Activated CD4-positive, alpha-beta T cell treated with anti-CD3 and anti-CD28 coated beads, Interleukin-2, amount 50 U/mL, for 16 hours (primary cell): ENCODE results near the gene CACNA1A.
A peak's percentile ranks its signal among the peaks of the same experiment; 100 is the strongest.
"Not testable (repeated sequence)": the region's sequence is repeated elsewhere in the genome, so short reads cannot be mapped to it uniquely, and the experiment has no call there.

Source experiments
- DNase-seq: peaks from one replicate; pipeline ENCODE4 v3.0.0-alpha.2; 2020

The CACNA1A gene

DNA sequence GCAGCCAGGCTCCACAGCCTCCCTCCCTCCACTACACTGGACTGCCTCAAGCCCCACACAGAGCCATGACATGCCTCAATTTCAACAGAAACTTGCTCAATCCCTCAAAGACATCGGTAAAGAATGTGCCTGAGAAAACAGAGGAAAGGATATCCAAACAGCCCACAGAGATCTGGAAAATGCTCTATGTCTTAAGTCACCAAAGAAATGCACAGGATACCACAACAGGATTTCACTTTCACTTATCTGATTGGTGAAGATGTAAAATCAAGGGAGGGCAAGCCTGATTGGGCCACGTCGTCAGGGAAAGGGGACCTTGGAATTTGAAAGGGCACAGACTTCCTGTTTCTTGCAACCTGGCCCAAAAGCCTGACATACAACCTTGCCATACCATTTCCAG is 14.2 kb downstream of the CACNA1A start:
- no peak for DNase-seq

DNA sequence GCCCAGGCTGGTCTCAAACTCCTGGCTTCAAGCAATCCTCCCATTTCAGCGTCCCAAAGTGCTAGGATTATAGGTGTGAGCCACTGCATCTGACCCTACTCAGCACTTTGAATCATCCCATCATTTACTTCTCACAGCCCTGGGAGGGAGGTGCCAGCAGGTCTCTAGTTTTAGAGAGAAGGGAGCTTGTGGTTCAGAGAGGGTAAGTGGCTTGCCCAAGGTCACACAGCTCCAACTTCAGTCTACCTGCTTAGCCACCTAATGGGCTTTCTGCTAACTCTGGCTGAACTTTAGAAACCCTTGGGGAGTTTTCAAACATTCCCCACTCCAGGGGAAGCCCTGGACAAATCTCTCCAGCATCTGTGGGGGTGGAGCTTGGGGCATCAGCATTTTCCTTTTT is 18.3 kb downstream of the CACNA1A start:
- no peak for DNase-seq

DNA sequence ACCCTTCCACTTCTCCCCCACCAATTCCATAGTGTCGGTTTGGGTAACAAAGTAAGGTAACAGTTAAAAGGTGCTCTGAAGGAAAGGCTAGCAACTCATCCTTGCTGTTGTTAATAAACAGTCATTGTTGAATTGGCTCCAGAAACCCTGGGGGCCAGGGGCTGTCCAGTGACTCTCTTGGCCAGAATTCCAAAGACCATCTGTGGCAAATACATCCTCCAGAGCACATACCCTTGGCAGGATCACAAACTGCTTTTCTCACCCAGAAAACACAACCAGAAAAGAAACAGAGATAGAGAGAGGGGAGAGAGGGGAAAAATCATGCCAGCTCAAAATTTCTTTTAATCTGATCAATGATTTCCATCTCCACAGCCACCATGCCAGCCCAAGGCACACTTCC is 22.1 kb downstream of the CACNA1A start:
- DNase-seq, result no peak

DNA sequence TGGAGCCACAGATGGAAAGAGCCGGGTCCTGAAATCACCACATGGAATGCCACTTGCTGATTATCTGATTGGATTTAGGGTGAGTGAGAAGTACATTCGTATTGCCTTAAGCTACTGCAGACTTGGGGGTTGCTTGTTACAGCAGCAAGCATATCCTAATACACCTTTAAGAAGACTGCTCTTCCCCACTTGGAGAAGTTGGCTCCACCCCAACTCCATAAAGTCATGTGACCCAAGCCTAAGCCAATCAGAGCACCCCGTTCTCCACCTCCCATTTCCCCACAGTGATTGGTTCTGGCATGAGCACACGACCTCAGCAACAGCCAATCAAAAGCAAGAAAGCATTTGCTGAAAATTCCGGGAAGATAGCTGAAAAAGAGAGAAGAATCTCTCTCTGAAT is 23.1 kb downstream of the CACNA1A start:
- DNase-seq, result no peak

DNA sequence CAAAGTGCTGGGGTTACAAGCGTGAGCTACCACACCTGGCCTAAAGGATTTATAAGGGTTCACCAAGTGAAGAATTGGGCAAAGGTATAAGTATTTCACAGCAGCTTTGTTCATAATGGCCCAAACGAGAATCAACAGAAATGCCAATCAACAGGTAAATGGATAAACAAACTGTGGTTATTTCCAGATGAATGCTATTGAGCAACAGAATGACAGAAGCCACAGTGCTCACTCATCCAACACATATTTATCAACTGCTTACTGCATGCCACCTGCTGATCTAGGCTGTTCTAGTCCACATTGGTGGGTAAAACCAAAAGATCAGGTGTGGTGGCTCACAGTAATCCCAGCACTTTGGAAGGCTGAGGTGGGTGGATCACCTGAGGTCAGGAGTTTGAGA is 27.7 kb downstream of the CACNA1A start:
- no peak for DNase-seq

DNA sequence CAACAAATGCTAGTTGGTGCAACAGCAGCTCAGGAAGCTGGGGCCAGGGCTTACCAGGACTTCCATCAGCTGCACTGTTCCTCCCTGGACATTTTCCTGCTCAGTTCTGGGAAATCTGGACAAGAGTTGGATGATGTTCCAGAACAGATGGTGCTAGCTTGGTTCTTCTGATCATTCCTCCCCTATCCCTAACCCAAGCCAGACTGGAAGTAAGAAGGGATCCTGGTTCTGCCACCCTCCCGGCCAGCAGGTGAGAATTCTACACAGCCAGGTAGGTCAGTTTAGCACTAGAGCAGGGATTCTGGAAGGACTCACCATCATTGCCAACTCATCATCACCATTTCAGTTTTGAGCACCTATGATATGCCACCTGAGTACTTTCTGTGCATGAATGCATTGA is 30.2 kb downstream of the CACNA1A start:
- no peak for DNase-seq

DNA sequence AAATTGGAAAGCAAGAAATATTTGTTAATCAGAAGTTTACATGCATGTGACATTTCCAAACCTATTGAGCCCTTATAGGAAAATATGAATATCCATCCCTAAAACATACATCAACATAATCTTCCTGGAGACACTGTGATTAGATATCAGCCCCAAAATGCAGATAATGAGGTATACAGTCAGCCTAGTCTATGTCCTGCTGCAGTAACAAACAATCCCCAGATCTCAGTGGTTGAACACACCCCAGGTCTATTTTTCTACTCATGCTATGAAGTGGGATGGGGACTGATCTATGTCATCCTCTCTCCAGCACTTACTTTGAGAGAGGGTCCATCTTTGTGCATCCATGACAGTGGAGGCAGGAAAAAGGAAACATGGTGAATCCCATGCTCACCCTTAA is 31.2 kb downstream of the CACNA1A start:
- DNase-seq, result no peak

DNA sequence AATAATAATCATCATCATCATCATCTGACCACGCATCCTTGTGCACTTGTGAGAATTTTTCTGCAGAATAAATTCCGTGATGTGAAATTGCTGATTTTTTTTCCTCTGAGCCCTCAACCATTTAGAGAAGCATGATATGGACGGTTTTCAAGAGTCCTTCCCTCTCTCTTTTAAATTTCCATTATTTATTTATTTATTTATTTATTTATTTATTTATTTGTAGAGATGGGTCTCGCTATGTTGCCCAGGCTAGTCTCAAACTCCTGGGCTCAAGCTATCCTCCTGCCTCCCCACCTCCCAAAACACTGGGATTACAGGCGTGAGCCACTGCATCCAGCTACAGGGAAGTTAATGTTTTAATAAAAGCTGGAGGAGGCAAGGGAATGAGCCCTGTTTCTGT is 39.6 kb downstream of the CACNA1A start:
- no peak for DNase-seq

DNA sequence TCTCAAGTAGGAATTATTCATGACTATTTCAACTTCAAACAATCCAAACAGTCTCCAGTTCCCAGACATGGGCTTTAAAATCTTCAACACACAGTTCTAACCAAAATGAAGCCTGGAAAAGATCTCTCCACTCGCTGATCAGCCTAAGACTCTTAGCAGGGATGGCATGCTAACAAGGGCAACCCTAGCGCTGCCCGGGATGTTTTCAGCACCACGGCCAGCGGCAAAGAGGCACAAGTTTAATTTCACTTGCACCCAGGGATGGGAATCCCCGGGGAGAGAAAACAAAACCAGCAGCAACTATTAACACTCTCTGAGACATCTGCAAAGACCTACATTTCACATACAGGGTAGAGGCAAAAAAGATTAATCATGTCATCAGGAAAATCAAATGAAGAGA is 43.0 kb downstream of the CACNA1A start:
- peak; percentile 1 for DNase-seq

DNA sequence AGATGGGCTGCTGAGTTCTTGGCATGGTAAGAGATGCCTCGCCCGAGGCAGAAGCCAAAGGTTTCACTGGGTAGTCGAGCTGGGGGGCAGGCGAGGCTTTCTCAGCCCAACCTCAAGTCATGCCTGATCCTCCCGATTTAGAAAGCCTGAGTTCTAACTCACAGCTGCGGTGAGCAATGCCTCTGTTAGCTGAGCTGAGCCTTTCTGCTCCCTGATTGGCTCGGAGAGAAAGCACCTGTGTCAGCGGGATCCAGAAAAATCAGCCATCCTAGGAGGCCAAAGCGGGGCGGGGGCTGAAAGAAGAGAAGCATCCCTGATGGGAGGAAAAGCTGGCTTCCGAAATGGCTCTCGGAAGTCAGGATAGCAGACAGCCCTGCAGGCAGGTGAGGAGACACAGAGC is 44.7 kb downstream of the CACNA1A start:
- no peak for DNase-seq

DNA sequence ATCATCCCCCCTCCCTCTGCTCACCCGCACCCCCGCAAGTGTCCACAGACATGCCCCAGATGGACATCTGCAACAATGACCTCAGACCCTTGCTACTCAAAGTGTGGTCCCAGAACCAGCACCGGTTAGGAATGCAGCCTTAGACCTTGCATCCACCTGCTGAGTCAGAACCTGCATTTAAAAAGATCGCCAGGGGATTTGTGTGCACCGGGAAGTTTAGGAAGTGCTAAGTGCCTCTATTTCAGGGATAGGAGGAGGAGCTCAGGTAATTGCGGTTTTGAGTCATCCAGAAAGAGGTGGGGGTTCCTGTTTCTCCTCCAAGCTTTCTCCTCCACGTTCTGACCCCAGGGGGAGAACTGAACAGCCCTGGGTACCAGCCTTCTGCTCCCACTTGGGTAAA is 46.2 kb downstream of the CACNA1A start:
- DNase-seq, result no peak

DNA sequence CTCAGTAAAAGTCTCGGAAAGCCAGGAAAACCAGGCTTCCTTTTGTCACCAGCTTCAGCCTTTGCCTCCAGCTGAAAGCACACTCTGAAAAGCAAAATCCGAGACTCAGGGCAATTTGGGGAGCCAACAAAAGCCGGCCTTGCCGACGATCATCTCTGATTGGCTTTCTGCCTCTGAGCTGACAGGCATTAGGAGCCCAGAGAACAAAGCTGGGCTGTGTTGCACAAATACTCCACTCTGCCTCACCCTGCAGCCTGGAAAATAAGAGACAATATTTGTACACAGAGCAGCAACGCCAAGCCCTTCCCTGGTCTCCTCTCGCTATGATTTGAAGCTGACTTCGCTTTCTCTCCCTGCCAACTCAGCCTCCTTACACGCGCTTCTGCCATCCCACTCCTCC is 46.9 kb downstream of the CACNA1A start:
- no peak for DNase-seq

DNA sequence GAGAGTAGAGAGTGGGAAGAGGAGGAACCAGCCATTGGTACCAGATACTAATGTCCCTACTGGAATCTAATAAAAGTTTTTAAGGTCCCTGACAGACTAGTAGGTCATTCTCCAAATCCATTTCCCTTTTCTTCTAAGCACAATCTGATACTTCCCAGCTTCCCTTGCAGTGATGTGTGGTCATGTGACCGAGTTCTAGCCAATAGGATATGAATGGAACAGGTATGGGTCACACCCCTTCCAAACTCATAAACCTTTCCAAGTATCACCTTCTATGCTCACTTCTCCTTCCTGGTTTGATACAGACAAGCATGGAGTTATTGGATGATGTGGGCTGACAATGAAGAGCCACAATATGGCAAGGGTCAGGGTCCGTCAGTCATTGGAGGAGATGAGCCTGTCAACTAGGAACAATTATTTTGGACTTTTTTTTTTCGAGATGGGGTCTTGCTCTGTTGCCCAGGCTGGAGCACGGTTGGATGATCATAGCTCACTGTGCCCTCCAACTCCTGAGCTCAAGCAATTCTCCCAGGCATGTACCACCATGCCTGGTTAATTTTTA is 54.8 kb downstream of the CACNA1A start:
- DNase-seq, result no peak

DNA sequence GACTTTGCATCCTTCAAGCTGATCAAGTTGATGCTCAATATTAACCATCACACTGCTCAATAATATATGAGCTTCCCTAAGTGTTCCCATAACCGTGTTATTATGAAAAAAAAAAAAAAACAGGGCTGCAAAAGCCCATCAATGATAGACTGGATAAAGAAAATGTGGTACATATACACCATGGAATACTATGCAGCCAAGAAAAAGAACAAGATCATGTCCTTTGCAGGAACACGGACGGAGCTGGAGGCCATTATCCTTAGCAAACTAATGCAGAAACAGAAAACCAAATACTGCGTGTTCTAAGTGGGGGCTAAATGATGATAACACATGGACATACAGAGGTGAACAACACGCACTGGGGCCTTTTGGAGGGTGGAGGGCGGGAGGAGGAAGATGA is 58.3 kb downstream of the CACNA1A start:
- no peak for DNase-seq

DNA sequence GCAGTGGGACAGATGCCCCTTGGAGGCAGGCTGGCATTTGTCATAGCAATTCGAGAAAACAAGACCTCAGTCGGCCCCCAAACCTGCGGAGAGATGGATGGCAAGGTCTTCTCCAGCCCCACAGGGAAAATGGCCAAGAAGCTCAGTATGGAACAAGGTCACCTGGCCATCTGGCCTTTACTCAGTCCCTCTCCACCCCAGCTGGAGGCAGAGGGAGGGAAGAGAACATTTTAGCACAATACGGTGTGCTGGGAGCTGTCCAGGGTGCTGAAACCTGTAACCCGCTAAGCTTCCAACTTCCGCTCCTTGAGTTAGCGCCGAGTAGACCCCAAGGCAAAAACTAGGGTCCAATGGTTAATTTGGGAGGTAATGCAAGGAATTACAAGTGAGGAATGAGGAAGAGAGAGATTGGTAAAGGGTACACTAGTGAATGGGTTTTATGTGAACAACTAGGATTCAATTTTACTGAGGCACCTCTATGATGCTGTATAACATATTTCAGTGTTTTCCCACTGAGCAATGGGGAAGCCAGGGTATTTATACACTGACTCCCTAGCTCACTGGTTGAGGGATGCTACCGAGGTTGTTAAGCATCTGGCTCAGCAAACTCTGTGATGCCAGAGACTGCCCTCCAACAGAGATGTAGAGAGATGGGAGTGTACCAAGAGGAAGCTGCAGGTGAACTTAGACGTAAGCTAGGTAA is 64.3 kb downstream of the CACNA1A start:
- no peak for DNase-seq

DNA sequence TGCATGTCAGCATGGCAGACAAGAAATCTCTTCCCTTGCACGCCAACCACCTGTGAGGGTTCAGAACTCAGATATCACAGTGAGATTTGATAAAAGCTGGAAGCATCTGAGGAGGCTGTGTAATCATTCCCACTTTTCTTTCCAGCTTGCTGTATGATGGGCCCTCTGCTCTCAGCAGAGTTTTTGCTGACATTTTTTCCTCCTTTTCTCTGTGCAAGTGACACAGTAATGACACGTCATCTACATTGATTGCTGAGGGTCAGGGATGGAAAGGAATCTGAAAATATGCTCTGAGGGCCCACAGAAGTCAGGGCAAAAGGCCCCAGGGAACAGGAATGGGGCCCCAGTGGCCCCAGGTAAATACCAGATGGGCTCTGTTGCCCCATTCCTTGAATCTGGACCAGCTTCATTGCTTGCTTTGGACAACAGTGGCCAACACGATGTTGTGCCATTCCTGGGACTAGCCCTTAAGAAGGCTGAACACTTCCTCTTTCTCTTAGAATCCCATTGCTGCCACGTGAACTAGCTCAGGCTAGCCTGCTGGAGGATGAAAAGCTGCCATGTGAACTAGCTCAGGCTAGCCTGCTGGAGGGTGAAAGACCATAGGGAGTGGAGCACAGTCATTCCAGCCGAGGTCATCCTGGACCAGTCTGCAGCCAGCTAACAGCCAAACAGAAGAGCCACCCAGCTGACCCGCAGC is 68.2 kb downstream of the CACNA1A start:
- DNase-seq, result no peak

DNA sequence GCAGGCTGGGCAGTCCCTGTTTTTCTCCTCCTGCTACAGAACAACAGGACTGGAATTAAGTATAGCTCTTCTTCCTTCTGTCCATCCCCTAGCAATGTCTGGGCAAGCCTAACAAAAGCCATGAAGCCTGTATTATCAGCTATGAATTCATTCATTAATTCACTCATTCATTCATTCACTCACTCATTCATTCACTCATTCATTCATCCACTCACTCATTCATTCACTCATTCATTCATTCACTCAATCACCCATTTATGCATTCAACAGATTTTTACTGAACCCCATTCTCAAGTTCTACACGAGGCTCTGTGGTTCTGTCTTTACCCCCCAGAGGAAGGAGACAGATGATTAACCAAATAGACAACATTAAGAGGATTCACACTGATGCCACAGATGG is 69.9 kb downstream of the CACNA1A start:
- DNase-seq, result no peak

DNA sequence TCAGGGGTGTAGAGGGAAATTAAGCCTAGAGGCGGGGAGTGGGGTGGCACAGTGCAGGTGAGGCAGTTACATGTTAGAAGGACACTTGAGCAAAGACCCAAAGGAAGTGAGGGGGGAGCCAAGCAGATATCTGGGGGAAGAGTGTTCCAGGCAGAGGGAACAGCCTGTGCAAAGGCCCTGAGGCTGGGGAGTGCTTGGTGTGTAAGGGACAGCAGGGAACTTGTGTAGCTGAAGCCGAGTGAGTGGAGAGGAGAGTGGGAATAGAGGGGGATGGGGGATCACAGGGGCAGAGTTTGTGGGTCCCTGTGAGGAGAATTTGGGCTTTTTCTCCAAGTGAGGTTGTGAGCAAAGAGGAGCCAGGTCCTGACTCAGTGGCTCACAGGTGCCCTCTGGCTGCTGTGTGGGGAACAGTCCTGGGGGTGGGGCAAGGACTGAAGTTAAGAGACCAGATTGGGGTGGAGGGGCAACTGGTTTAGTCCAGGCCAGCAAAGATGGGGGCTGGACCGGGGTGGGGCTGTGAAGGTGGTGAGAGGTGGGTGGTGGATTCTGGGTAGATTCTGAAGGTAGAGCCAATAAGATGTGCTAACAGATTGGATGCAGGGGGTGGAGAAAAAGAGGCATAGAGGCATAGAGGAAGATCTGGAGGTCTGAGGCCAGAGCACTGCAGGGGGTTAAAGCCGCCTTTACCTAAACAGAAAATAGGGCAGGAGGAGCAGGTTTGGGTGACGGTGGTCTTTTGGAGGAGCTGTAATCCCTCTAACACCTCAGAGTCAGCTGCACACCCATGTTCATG is 75.3 kb downstream of the CACNA1A start:
- peak; percentile 52 for DNase-seq

DNA sequence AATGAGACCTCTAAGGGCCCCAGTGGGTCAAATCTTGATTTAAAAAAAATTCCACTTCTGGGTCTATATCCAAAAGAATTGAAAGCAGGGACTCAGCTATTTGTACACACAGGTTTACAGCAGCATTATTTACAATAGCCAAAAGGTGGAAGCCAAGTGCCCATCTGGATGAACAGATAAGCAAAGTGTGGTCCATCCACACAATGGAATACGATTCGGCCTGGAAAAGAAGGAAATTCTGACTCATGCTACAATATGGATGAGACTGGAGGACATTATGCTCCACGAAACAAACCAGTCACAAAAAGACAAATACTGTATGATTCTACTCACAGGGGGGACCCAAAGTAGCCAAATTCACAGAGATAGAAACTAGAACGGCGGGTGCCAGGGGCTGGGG is 76.7 kb downstream of the CACNA1A start:
- no peak for DNase-seq

DNA sequence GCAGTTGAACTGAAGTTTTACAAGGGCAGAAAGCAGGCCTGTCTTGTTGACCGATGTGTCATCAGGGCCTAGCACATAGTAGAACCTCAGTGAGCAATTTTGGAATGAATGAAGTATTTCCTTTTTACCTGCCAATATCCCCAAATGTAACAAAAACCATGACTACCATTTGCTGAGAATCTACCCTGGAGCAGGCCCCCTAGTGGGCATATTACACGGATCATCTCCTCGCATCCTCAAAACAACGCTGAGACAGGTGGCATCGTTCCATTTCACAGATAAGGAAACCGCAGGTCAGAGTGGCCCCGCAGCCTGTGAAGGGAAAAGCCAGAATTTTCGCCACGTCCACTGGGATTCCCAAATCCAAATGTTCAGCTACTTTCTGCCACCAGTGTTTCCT is 77.9 kb downstream of the CACNA1A start:
- peak; percentile 16 for DNase-seq

DNA sequence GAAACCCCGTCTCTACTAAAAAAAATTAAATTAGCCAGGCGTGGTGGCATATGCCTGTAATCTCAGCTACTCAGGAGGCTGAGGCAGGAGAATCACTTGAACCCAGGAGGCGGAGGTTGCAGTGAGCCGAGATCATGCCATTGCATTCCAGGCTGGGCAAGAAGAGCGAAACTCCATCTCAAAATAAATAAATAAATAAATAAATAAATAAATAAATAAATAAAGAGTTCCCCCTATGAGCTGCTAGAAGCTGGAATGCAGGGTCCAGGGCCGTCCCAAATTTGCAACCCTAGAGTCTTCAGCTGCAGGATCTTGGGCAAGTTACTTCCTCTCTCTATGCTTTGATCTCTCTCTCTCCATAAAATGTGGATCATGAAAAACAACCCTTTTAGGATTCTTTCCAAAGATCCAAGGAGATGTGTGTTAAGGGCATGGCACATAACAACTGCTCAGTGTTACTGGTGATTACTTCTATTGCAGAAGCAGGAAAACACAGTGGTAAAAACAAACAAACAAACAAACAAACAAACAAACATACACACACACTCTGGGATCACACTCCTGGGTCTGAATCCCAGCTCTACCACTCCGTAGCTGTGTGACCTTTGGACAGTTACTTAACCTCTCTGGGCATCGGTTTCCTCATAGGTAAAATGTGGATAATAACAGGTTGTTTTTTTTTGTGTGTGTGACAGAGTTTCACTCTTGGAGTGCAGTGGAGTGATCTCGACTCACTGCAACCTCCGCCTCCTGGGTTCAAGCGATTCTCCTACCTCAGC is 78.8 kb downstream of the CACNA1A start:
- no peak for DNase-seq

DNA sequence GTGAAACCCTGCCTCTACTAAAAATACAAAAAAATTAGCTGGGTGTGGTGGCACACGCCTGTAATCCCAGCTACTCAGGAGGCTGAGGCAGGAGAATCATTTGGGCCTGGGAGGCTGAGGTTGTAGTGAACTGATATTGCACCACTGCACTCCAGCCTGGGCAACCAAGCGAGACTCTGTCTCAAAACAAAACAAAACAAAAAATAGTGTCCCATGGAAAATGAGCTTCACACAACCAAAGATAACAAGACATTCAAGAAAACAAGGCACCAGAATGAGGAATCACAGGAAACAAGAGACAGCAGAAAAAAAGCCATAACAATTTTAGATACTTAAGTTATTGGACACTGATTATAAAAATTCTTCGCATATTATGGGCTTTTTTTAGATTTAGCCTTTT is 80.4 kb downstream of the CACNA1A start:
- DNase-seq, result not testable (repeated sequence)

DNA sequence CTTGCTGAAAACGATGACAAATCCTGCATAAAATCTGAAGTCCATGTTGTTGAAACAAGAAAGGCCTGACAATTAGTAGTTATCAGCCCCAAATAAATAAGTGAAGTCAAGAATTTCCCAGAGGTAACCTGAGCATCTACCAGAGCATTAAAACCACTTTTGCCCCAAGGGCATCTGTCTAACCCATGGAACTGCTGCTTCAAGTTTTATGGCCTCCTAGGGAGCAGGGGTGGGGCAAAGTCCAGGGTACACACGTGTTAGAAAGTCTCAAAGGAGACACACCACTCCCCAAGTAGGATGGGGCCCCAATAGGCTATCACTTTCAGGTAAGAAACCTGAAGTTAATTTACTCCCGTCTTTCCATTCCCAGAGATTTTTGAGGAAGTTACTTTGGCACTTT is 81.1 kb downstream of the CACNA1A start:
- DNase-seq, result no peak
